H1 (cell line): Measurements from ENCODE around the gene CALML5. TPM values are rescaled to one million over a fixed set of nuclear protein-coding genes. Genes with fewer than 3 reads are reported as not detected.

ENCODE experiments used
- CTCF ChIA-PET: fragments of 300-600 bp; sonication (Branson Sonifier 250); formaldehyde crosslinking; loops from one replicate; lab custom pipeline; 2021; ENCODE audit not compliant: partially characterized antibody; lab: Charles Lee
- POLR2A ChIA-PET: fragments of 300-600 bp; sonication (Branson Sonifier 250); formaldehyde crosslinking; loops from one replicate; lab custom pipeline; 2021; ENCODE audit warnings: inconsistent platforms; ENCODE audit not compliant: partially characterized antibody; lab: Charles Lee
- DNase-seq, 2 experiments: peaks; one replicate each; pipeline versions ENCODE4 v3.0.0 to v3.0.0-alpha.2; 2010 to 2022; ENCODE audit warnings: low spot score in 2 of 2, low read depth in 1 of 2, mixed read lengths in 1 of 2
- FAIRE-seq: peaks from 2 replicates; lab custom pipeline; 2011; peaks lifted over from hg19 to GRCh38; lab: Jason Lieb, UNC
- H2AFZ ChIP-seq: 2 replicates; pipeline ENCODE4 v1.8.1; 2012; ENCODE audit warnings: low read length, inconsistent platforms
- H2AK5ac ChIP-seq: 2 replicates; pipeline ENCODE4 v1.6.1; 2013; ENCODE audit warnings: low read depth, low read length
- H2BK120ac ChIP-seq: replicated peaks from 2 replicates; pipeline ENCODE3; 2013; ENCODE audit warnings: low read depth, low read length, inconsistent platforms
- H2BK12ac ChIP-seq: 2 replicates; pipeline ENCODE4 v1.6.1; 2013; ENCODE audit warnings: low read depth, low read length
- H2BK15ac ChIP-seq: 2 replicates; pipeline ENCODE4 v1.6.1; 2013; ENCODE audit warnings: low read length
- H2BK20ac ChIP-seq: 2 replicates; pipeline ENCODE4 v1.6.1; 2013; ENCODE audit warnings: low read length
- H2BK5ac ChIP-seq: 2 replicates; pipeline ENCODE4 v1.6.1; 2013; ENCODE audit warnings: low read depth, low read length
- H3K14ac ChIP-seq: 2 replicates; pipeline ENCODE4 v1.6.1; 2013; ENCODE audit warnings: inconsistent platforms; ENCODE audit not compliant: insufficient read length
- H3K18ac ChIP-seq: 2 replicates; pipeline ENCODE4 v1.6.1; 2013; ENCODE audit warnings: low read length; ENCODE audit errors: extremely low read depth
- H3K23ac ChIP-seq: 2 replicates; pipeline ENCODE4 v1.6.1; 2013; ENCODE audit warnings: inconsistent platforms; ENCODE audit not compliant: insufficient read length
- H3K23me2 ChIP-seq: 2 replicates; pipeline ENCODE4 v1.6.1; 2013; ENCODE audit warnings: low read depth, low read length
- H3K27ac ChIP-seq: 2 replicates; pipeline ENCODE4 v1.6.1; 2011; ENCODE audit warnings: low read depth, low read length, inconsistent platforms
- H3K27me3 ChIP-seq, 4 experiments: replicated peaks in 1 of 4; 1 replicate in 1 of 4; 2 replicates in 3 of 4; pipeline versions ENCODE4 v1.6.1 to v1.8.1; 2011 to 2013; ENCODE audit warnings: low read length in 3 of 4, mild to moderate bottlenecking in 3 of 4, inconsistent platforms in 2 of 4, mixed read lengths in 2 of 4, moderate library complexity in 1 of 4; ENCODE audit not compliant: control insufficient read depth in 3 of 4, insufficient read depth in 3 of 4; ENCODE audit errors: extremely low read depth in 1 of 4
- H3K36me3 ChIP-seq, 4 experiments: 2 replicates each; pipeline versions ENCODE4 v1.6.1 to v1.8.1; 2011 to 2013; ENCODE audit warnings: mild to moderate bottlenecking in 4 of 4, low read length in 3 of 4, moderate library complexity in 2 of 4, control low read depth in 1 of 4, inconsistent platforms in 1 of 4; ENCODE audit not compliant: insufficient read depth in 4 of 4, control insufficient read depth in 2 of 4
- H3K4ac ChIP-seq: replicated peaks from 2 replicates; pipeline ENCODE3; 2013; ENCODE audit warnings: low read length, low read depth, mixed read lengths, inconsistent platforms; ENCODE audit not compliant: insufficient read length
- H3K4me1 ChIP-seq, 4 experiments: replicated peaks in 1 of 4; 1 replicate in 1 of 4; 2 replicates in 3 of 4; pipeline versions ENCODE4 v1.6.1 to v1.8.1; 2011 to 2013; ENCODE audit warnings: low read length in 3 of 4, inconsistent platforms in 2 of 4, mixed read lengths in 1 of 4; ENCODE audit not compliant: insufficient read depth in 4 of 4, control insufficient read depth in 3 of 4
- H3K4me2 ChIP-seq, 2 experiments: 2 replicates each; pipeline versions ENCODE4 v1.6.1 to v1.8.1; 2011 to 2013; ENCODE audit warnings: low read depth in 2 of 2, low read length in 2 of 2, control low read depth in 1 of 2, inconsistent platforms in 1 of 2, mild to moderate bottlenecking in 1 of 2; ENCODE audit not compliant: insufficient read depth in 1 of 2
- H3K4me3 ChIP-seq, 4 experiments: fragments of 200-600, 300-600 bp in 1 of 4; sonication (generic), shearing (Covaris generic), sonication (Bioruptor Twin) in 1 of 4; 2 replicates each; pipeline versions ENCODE4 v1.5.1 to v1.8.1; 2011 to 2016; ENCODE audit warnings: low read length in 4 of 4, low read depth in 3 of 4, control low read depth in 2 of 4, inconsistent platforms in 2 of 4, mild to moderate bottlenecking in 2 of 4, mixed read lengths in 1 of 4, moderate library complexity in 1 of 4; ENCODE audit not compliant: insufficient read depth in 2 of 4; ENCODE audit errors: extremely low read depth in 1 of 4
- H3K56ac ChIP-seq: replicated peaks from 2 replicates; pipeline ENCODE3; 2013; ENCODE audit warnings: low read depth, mild to moderate bottlenecking, mixed read lengths, low read length, inconsistent platforms; ENCODE audit not compliant: insufficient read length
- H3K79me1 ChIP-seq: 2 replicates; pipeline ENCODE4 v1.6.1; 2013; ENCODE audit warnings: low read depth, low read length, control low read depth
- H3K79me2 ChIP-seq, 2 experiments: 2 replicates each; pipeline versions ENCODE4 v1.6.1 to v1.8.1; 2012 to 2013; ENCODE audit warnings: low read length in 2 of 2, mild to moderate bottlenecking in 2 of 2, inconsistent platforms in 1 of 2; ENCODE audit not compliant: insufficient read depth in 2 of 2, control insufficient read depth in 1 of 2
- H3K9ac ChIP-seq, 4 experiments: replicated peaks in 1 of 4; 1 replicate in 1 of 4; 2 replicates in 3 of 4; pipeline versions ENCODE4 v1.6.1 to v1.8.1; 2011 to 2013; ENCODE audit warnings: low read depth in 3 of 4, low read length in 3 of 4, control low read depth in 2 of 4, mild to moderate bottlenecking in 2 of 4, moderate library complexity in 2 of 4, inconsistent platforms in 1 of 4; ENCODE audit errors: extremely low read depth in 1 of 4
- H3K9me3 ChIP-seq, 2 experiments: 2 replicates each; pipeline versions ENCODE4 v1.6.1 to v1.8.1; 2012 to 2013; ENCODE audit warnings: mild to moderate bottlenecking in 2 of 2, moderate library complexity in 2 of 2, control low read depth in 1 of 2, inconsistent platforms in 1 of 2, low read depth in 1 of 2, low read length in 1 of 2, mixed read lengths in 1 of 2; ENCODE audit not compliant: insufficient read depth in 2 of 2
- H4K20me1 ChIP-seq, 2 experiments: replicated peaks in 1 of 2; 2 replicates each; pipeline versions ENCODE3 to v1.8.1; 2011 to 2013; ENCODE audit warnings: inconsistent platforms in 2 of 2, low read length in 2 of 2, mild to moderate bottlenecking in 1 of 2; ENCODE audit not compliant: insufficient read depth in 2 of 2, control insufficient read depth in 1 of 2
- H4K5ac ChIP-seq: 2 replicates; pipeline ENCODE4 v1.6.1; 2013; ENCODE audit warnings: low read length, low read depth, mixed read lengths, inconsistent platforms; ENCODE audit not compliant: insufficient read length
- H4K8ac ChIP-seq: 2 replicates; pipeline ENCODE4 v1.8.0; 2013; ENCODE audit warnings: mild to moderate bottlenecking, moderate library complexity, low read length, inconsistent platforms; ENCODE audit not compliant: insufficient read depth; ENCODE audit errors: extremely low read depth
- H4K91ac ChIP-seq: replicated peaks from 2 replicates; pipeline ENCODE3; 2013; ENCODE audit warnings: low read length, mixed read lengths, inconsistent platforms; ENCODE audit not compliant: insufficient read length
- ASH2L ChIP-seq: fragments of 200-600, 300-600 bp; sonication (generic); IDR thresholded peaks from one replicate; pipeline ENCODE4 v1.7.1; 2017; ENCODE audit warnings: low read length
- ATF3 ChIP-seq: IDR thresholded peaks from 2 replicates; pipeline ENCODE4 v1.6.1; 2011; ENCODE audit warnings: low read depth, mild to moderate bottlenecking, low read length; ENCODE audit not compliant: insufficient read depth
- BACH1 ChIP-seq: IDR thresholded peaks from 2 replicates; pipeline ENCODE4 v1.6.1; 2012; ENCODE audit warnings: low read length, improper control_type of control experiment
- EGR1 ChIP-seq: IDR thresholded peaks from 2 replicates; pipeline ENCODE4 v1.6.1; 2011; ENCODE audit warnings: low read depth, low read length, borderline replicate concordance
- FOSL1 ChIP-seq: IDR thresholded peaks from 2 replicates; pipeline ENCODE4 v1.6.1; 2011; ENCODE audit warnings: mild to moderate bottlenecking, low read depth, low read length, moderate library complexity; ENCODE audit not compliant: insufficient read depth
- MAFK ChIP-seq: IDR thresholded peaks from 2 replicates; pipeline ENCODE4 v1.6.1; 2012; ENCODE audit warnings: low read depth, mild to moderate bottlenecking, improper control_type of control experiment, low read length
- NANOG ChIP-seq: IDR thresholded peaks from 2 replicates; pipeline ENCODE4 v1.6.1; 2011; ENCODE audit warnings: low read length, low read depth, mild to moderate bottlenecking, inconsistent platforms; ENCODE audit not compliant: insufficient read depth, poor library complexity, severe bottlenecking
- PHF8 ChIP-seq: fragments of 200-600 bp; sonication (generic); conservative IDR thresholded peaks from 2 replicates; pipeline ENCODE4 v1.7.1; 2012; ENCODE audit warnings: low read depth, mild to moderate bottlenecking, inconsistent platforms, low read length, moderate library complexity
- RAD21 ChIP-seq, 2 experiments: IDR thresholded peaks in 1 of 2; conservative IDR thresholded peaks in 1 of 2; 2 replicates each; pipeline ENCODE4 v1.6.1; 2011; ENCODE audit warnings: low read depth in 2 of 2, low read length in 2 of 2, improper control_type of control experiment in 1 of 2, inconsistent platforms in 1 of 2, mild to moderate bottlenecking in 1 of 2, moderate library complexity in 1 of 2
- RBBP5 ChIP-seq: IDR thresholded peaks from 2 replicates; pipeline ENCODE4 v1.7.1; 2012; ENCODE audit warnings: low read depth, mild to moderate bottlenecking, inconsistent platforms, low read length, moderate library complexity, borderline replicate concordance
- SIX5 ChIP-seq: IDR thresholded peaks from 2 replicates; pipeline ENCODE4 v1.6.1; 2011; ENCODE audit warnings: mild to moderate bottlenecking, low read depth, low read length
- SP1 ChIP-seq: IDR thresholded peaks from 2 replicates; pipeline ENCODE4 v1.6.1; 2011; ENCODE audit warnings: low read depth, low read length
- SUZ12 ChIP-seq: fragments of 200-600 bp; sonication (generic); IDR thresholded peaks from 2 replicates; pipeline ENCODE4 v1.6.1; 2012; ENCODE audit warnings: mild to moderate bottlenecking, inconsistent platforms, low read length, moderate library complexity, mixed read lengths
- ZNF274 ChIP-seq: IDR thresholded peaks from 2 replicates; pipeline ENCODE4 v1.7.0; 2012; ENCODE audit warnings: low read length, borderline replicate concordance; ENCODE audit errors: extremely low read depth
- WGBS, 2 experiments: shearing (Covaris generic) in 1 of 2; methylation state at CpG; one replicate each; pipeline versions ENCODE4 v1.1.6 to v1.1.7; 2013 to 2015; ENCODE audit warnings: low lambda C conversion rate in 2 of 2, mixed read lengths in 2 of 2, inconsistent platforms in 1 of 2, low coverage in 1 of 2, missing lambda C conversion rate in 1 of 2; ENCODE audit not compliant: insufficient replicate concordance in 2 of 2, insufficient coverage in 1 of 2, insufficient read length in 1 of 2; ENCODE audit errors: extremely low coverage in 1 of 2, missing lambda C conversion rate in 1 of 2; 5-methylcytosine and 5-hydroxymethylcytosine counted together
- polyA plus RNA-seq, 7 experiments: library from polyadenylated mRNA; depleted of rRNA in 3 of 7; stranded (reverse) in 5 of 7; unstranded in 2 of 7; fragments of >200 nt in 5 of 7; fragments of 200-250 nt in 2 of 7; gene quantifications; 1 replicate in 5 of 7; 2 replicates in 1 of 7; 4 replicates in 1 of 7; pipeline versions ENCODE4 v1.2.1 to v1.2.3, GENCODE V29; 2011 to 2013; ENCODE audit warnings: missing spikeins in 2 of 7, mixed read lengths in 2 of 7
- total RNA-seq: library from RNA; stranded (reverse); fragmentation: NEBNext Ultra II Directional; extraction: Animal tissue kit (Norgen Biotek cat#: 25700); gene quantifications from 2 replicates; pipeline ENCODE4 v1.2.1, GENCODE V29; 2021

The CALML5 gene
- total and polyA plus RNA-seq, 2 of the 8 experiments (the other 6 are each of a cell fraction or from before 2014, with no cell fraction given): not detected

- Histone ChIP-seq H3K9me3 (peaks cover 5 to 12% of the 10 kb centered on the region in 2 experiments; a peak in 2 of 4 replicates), H3K9ac (no peak overlapping the region), H4K5ac (no peak overlapping the region), H3K18ac (no peak overlapping the region), H2BK15ac (no peak overlapping the region), H2AK5ac (no peak overlapping the region), H2BK120ac (no peak overlapping the region), H3K23me2 (no peaks in the 10 kb centered on the region), H3K23ac (no peak overlapping the region), H3K27ac (no peak overlapping the region), H3K27me3 (no peaks in the 10 kb centered on the region), H3K4me1 (no peaks in the 10 kb centered on the region), H3K4me3 (no peak overlapping the region), H2AFZ (no peak overlapping the region), H4K8ac (no peak overlapping the region), H4K20me1 (no peaks in the 10 kb centered on the region), H3K36me3 (no peaks in the 10 kb centered on the region), H3K4me2 (no peak overlapping the region), H3K79me1 (no peaks in the 10 kb centered on the region), H3K14ac (no peak overlapping the region), H3K56ac (no peak overlapping the region), H3K4ac (no peak overlapping the region), H4K91ac (no peak overlapping the region), H2BK12ac (no peak overlapping the region), H2BK20ac (no peak overlapping the region), H2BK5ac (no peak overlapping the region), H3K79me2 (no peaks in the 10 kb centered on the region)
- WGBS, 2 experiments: 100% methylated on average over 3 of the region's 3 CpGs; no CpG with 5 or more reads in 1 of the 2 experiments
- FAIRE-seq: no peak
- CTCF ChIA-PET: interaction anchor here (0.6 kb wide), 1 partner anchor 98 kb away, joined by 3 read pairs; no protein-coding TSS in a partner anchor
- POLR2A ChIA-PET: no interaction called here
- no peak for DNase-seq
- TF ChIP-seq BACH1 (no peak), PHF8 (no peak), EGR1 (no peak), ATF3 (no peak), FOSL1 (no peak), SP1 (no peak), ASH2L (no peak), RAD21 (IDR thresholded peaks at IDR 0.05 in 1 of 2, conservative IDR thresholded peaks at IDR 0.05 in 1 of 2; ENCODE audit: low read depth in 2 of 2, low read length in 2 of 2) (no peak), NANOG (no peak), ZNF274 (no peak), SIX5 (no peak), RBBP5 (no peak), SUZ12 (no peak), MAFK (no peak)
Observed at GRCh38 chr10:5540891-5541290, 41.5 kb upstream of the CALML5 start.
